Measurements from ENCODE around the gene ERICH6B.

DNA sequence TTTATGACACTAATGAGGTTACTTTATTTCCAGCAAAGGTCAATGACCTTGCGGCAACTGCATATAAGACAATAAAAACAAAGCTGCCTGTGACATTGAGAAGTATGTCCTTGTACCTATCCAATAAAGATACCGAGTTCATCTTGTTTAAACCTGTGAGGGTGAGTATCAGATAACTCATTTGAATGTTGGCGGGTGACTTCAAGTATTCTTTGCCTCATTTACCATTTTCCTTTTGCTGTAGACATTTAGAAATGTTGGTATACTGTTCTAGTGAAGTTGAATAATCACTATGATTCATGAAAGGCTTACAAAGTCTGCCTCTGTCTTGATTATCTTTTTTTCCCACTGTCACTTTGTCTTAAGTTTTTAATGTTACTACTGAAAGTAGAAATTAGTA, 85.8 kb downstream of the ERICH6B start:
- TF ChIP-seq TOE1 (CRISPR knock-in tag; IDR thresholded peaks at IDR 0.05) (no peak), ZNF615 (CRISPR knock-in tag; IDR thresholded peaks at IDR 0.05; ENCODE audit: borderline replicate concordance) (no peak), RAD21 (CRISPR knock-in tag; IDR thresholded peaks at IDR 0.05) (no peak), ZNF629 (CRISPR knock-in tag; conservative IDR thresholded peaks at IDR 0.05) (no peak), ARNT2 (CRISPR knock-in tag; IDR thresholded peaks at IDR 0.05; ENCODE audit: low read depth) (no peak), CBX1 (IDR thresholded peaks at IDR 0.05; ENCODE audit: low read depth) (no peak), RARG (CRISPR knock-in tag; IDR thresholded peaks at IDR 0.05; ENCODE audit: low read depth) (no peak), HNF4A (CRISPR knock-in tag; IDR thresholded peaks at IDR 0.05) (no peak), CREM (IDR thresholded peaks at IDR 0.05) (no peak), CREM (CRISPR knock-in tag; IDR thresholded peaks at IDR 0.05) (no peak), TCF7 (IDR thresholded peaks at IDR 0.05; ENCODE audit: low read depth) (no peak), ZFP41 (CRISPR knock-in tag; IDR thresholded peaks at IDR 0.05; ENCODE audit: borderline replicate concordance) (no peak)
- TF ChIP-seq, protein P1, sequence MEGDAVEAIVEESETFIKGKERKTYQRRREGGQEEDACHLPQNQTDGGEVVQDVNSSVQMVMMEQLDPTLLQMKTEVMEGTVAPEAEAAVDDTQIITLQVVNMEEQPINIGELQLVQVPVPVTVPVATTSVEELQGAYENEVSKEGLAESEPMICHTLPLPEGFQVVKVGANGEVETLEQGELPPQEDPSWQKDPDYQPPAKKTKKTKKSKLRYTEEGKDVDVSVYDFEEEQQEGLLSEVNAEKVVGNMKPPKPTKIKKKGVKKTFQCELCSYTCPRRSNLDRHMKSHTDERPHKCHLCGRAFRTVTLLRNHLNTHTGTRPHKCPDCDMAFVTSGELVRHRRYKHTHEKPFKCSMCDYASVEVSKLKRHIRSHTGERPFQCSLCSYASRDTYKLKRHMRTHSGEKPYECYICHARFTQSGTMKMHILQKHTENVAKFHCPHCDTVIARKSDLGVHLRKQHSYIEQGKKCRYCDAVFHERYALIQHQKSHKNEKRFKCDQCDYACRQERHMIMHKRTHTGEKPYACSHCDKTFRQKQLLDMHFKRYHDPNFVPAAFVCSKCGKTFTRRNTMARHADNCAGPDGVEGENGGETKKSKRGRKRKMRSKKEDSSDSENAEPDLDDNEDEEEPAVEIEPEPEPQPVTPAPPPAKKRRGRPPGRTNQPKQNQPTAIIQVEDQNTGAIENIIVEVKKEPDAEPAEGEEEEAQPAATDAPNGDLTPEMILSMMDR (CRISPR knock-in tag; IDR thresholded peaks at IDR 0.05): no peak
